ENCODE measurements around the gene SLC35B2. TPM values are rescaled to one million over a fixed set of nuclear protein-coding genes. Genes with fewer than 3 reads are reported as not detected.
A peak's percentile ranks its signal among the peaks of the same experiment; 100 is the strongest.

SLC35B2 gene
- total and polyA plus RNA-seq, 9 of the 15 experiments (the other 6 are each of a cell fraction or from before 2014, with no cell fraction given): 14.5 to 59.1 (median 47.1) TPM

DNA sequence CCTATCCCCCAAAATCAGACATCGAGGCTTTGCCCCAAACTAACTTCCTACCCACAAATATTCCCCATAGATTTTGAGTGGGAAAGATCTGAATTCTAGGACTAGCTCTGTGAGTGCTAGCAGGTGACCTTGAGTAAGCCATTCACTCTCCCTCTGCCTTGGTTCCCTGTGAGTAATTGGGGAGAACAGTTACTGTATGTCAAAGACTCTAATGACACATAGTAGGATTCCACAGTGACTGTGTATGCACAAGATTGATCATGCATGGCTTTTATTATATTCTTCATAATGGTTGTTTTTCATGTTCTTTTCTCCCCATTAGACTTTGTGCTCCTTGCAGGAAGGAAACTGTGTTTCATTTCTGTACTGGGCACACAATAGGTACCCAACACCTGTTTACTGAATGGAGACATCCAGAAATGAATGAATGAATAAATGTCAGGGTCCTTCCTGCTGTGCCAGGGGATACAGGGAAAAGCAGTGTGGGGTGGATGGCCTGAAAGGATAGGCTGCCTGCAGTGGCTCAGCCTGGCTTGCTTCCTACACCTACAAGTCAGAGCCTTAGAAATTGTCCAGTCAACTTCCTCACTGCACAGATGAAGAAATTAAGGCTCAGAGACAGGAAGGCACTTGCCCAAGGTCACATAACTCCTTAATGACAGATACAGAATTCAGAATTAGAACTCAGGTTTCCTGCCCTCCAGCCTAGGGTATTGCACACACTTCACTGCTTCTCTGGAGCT, 12.0 kb upstream of the SLC35B2 start:
- TF ChIP-seq ZKSCAN1 (IDR thresholded peaks at IDR 0.05; ENCODE audit: low read depth, low read length): 0 out of 2 replicates have a peak, but pooled peaks have one; percentile 57
- TF ChIP-seq SNAPC5 (CRISPR knock-in tag; IDR thresholded peaks at IDR 0.05): no peak
- TF ChIP-seq SIN3A (IDR thresholded peaks at IDR 0.05; ENCODE audit: borderline replicate concordance in 2 of 2, control insufficient read depth in 1 of 2, low read depth in 2 of 2, low read length in 2 of 2): no peak
- H3K36me3 ChIP-seq (ENCODE audit: control insufficient read depth, insufficient read depth, low read length): no peaks in the 10 kb centered on the region
- no peaks in the 10 kb centered on the region for H3K9me1 ChIP-seq (ENCODE audit: control insufficient read depth, insufficient read depth, low read length)
- no peak overlapping the region for H2AFZ ChIP-seq (ENCODE audit: low read depth, low read length)
- no peak for FAIRE-seq
- intact Hi-C loops (cut with micrococcal nuclease): loop anchor here (2.0 to 5.0 kb wide), 2 partner anchors 172 to 187 kb away; no protein-coding TSS in a partner anchor
- in situ Hi-C loops (cut with MboI): loop anchor here (5.0 kb wide), 1 partner anchor 73 kb away; the partner anchor contains the start of gene SPATS1
- no peak overlapping the region for H3K4me3 ChIP-seq
- 0% methylated on average over 1 of the region's 1 CpG for WGBS (ENCODE audit: insufficient coverage, low coverage, missing lambda C conversion rate)
- ATAC-seq: no peak
- no peak overlapping the region for H3K9ac ChIP-seq (ENCODE audit: insufficient read depth in 1 of 2, low read depth in 2 of 2, low read length in 2 of 2)
- BruUV-seq (replicated peaks): no TSS peak
- no peak overlapping the region for H3K27ac ChIP-seq (ENCODE audit: extremely low read depth, low read depth, low read length)
- ChIA-PET CTCF (ENCODE audit: low intra/inter-chr PET ratio) (interaction anchor here (1.2 to 4.6 kb wide), 2 partner anchors 36 to 69 kb away, joined by 7 to 61 read pairs; no protein-coding TSS in a partner anchor), POLR2A (interaction anchor here (0.6 to 8.2 kb wide), 11 partner anchors 9 to 389 kb away, joined by 3 to 69 read pairs (median 3); partner anchors contain the start of gene HSP90AB1)
- peaks cover 8% of the 10 kb centered on the region for H3K79me2 ChIP-seq (ENCODE audit: control insufficient read depth, insufficient read depth, low read length)
- no peaks in the 10 kb centered on the region for H3K9me3 ChIP-seq (replicated peaks; ENCODE audit: control insufficient read depth, insufficient read depth, low read depth, low read length)
- DNase-seq (ENCODE audit: extremely low read depth in 1 of 4, low spot score in 3 of 4): no peak
- H3K27me3 ChIP-seq (ENCODE audit: control insufficient read depth in 2 of 2, insufficient read depth in 2 of 2, low read length in 2 of 2): peaks cover 43 to 50% of the 10 kb centered on the region in 2 experiments
- H3K4me1 ChIP-seq (replicated peaks in 1 of 2; ENCODE audit: control insufficient read depth in 2 of 2, insufficient read depth in 2 of 2, low read length in 2 of 2): peaks cover 4 to 25% of the 10 kb centered on the region in 2 experiments; a peak in 4 of 5 replicates
- no peak overlapping the region for H3K4me2 ChIP-seq (ENCODE audit: insufficient read depth, low read length)
- peaks cover 6% of the 10 kb centered on the region; the same call in 1 of the 2 replicates for H4K20me1 ChIP-seq (replicated peaks; ENCODE audit: control insufficient read depth, insufficient read depth, low read length)

All from K562 (cell line).